ENCODE results near the gene CYTH1. TPM values are rescaled to one million over a fixed set of nuclear protein-coding genes. Genes with fewer than 3 reads are reported as not detected.

CYTH1 gene
- total RNA-seq, 1 experiment from 2014 or later = 46.7 TPM

- in situ Hi-C loops (cut with HindIII; ENCODE audit: low pct_unique_long_range_greater_than_20kb, low sequenced_read_pairs) = no loop called here
- POLR2A ChIA-PET = no interaction called here
These were observed 23.2 kb upstream of the CYTH1 start for GRCh38 chr17:78805301-78805700.

DNA sequence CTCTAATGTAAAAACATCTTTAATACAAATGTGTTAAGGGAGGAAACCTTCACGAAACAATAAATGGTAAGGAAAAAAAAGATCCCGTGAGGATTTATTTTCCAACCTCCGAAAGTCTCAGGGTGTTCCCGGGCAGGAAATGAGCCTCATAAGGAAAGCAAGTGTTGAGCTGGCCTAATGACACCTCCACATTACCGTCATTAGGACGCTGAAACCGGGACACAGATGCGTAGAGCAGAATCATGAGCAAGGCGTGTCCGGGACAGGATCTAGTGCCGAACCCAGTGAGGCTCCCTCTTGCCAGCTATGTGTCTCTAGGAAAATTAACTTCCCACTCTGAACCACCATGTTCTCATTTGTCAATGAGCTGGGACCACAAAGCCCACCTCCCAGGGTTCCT, 22.7 kb upstream of the CYTH1 start:
- Histone ChIP-seq H3K27ac (ENCODE audit: low read length) (no peak overlapping the region), H3K4me3 (ENCODE audit: low read depth in 2 of 2, low read length in 2 of 2) (no peak overlapping the region), H3K9me3 (ENCODE audit: control insufficient read depth, insufficient read depth, low read depth, low read length) (no peaks in the 10 kb centered on the region), H3K4me1 (ENCODE audit: control insufficient read depth, insufficient read depth, low read length) (no peaks in the 10 kb centered on the region), H3K27me3 (ENCODE audit: control insufficient read depth, insufficient read depth, low read length) (no peaks in the 10 kb centered on the region), H3K36me3 (ENCODE audit: control insufficient read depth, insufficient read depth, low read length) (peaks cover 16% of the 10 kb centered on the region; the same call in 1 of the 2 replicates)
- ChIA-PET CTCF (no interaction called here), POLR2A (no interaction called here)
- DNase-seq (ENCODE audit: low read depth, low spot score) = no peak
- BruUV-seq (replicated peaks) = no TSS peak
- in situ Hi-C loops (cut with HindIII; ENCODE audit: low pct_unique_long_range_greater_than_20kb, low sequenced_read_pairs) (no loop called here), intact Hi-C loops (cut with micrococcal nuclease; ENCODE audit: unreplicated experiment) (no loop called here)
- no peak for TF ChIP-seq REST (IDR thresholded peaks at IDR 0.05; ENCODE audit: insufficient read depth in 1 of 2, low read depth in 2 of 2, low read length in 1 of 2)
- TF ChIP-seq, protein P1, sequence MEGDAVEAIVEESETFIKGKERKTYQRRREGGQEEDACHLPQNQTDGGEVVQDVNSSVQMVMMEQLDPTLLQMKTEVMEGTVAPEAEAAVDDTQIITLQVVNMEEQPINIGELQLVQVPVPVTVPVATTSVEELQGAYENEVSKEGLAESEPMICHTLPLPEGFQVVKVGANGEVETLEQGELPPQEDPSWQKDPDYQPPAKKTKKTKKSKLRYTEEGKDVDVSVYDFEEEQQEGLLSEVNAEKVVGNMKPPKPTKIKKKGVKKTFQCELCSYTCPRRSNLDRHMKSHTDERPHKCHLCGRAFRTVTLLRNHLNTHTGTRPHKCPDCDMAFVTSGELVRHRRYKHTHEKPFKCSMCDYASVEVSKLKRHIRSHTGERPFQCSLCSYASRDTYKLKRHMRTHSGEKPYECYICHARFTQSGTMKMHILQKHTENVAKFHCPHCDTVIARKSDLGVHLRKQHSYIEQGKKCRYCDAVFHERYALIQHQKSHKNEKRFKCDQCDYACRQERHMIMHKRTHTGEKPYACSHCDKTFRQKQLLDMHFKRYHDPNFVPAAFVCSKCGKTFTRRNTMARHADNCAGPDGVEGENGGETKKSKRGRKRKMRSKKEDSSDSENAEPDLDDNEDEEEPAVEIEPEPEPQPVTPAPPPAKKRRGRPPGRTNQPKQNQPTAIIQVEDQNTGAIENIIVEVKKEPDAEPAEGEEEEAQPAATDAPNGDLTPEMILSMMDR (IDR thresholded peaks at IDR 0.05) = no peak
- no peak for TF ChIP-seq SIN3A (IDR thresholded peaks at IDR 0.05; ENCODE audit: borderline replicate concordance, insufficient read depth, low read depth, low read length)
- ATAC-seq = no peak

More at GRCh38 chr17:78805301-78805700, 23.2 kb upstream of the CYTH1 start:
- ATAC-seq = no peak
- TF ChIP-seq TCF7L2 (IDR thresholded peaks at IDR 0.05; ENCODE audit: low read depth, low read length) (no peak), REST (IDR thresholded peaks at IDR 0.05; ENCODE audit: insufficient read depth in 1 of 2, low read depth in 2 of 2, low read length in 1 of 2) (no peak), SIN3A (IDR thresholded peaks at IDR 0.05; ENCODE audit: borderline replicate concordance, insufficient read depth, low read depth, low read length) (no peak), POLR2AphosphoS5 (IDR thresholded peaks at IDR 0.05; ENCODE audit: low read depth, low read length) (no peak)
- TF ChIP-seq, protein P1 (IDR thresholded peaks at IDR 0.05) = no peak
- H3K27me3 ChIP-seq (ENCODE audit: control insufficient read depth, insufficient read depth, low read length) = no peaks in the 10 kb centered on the region
- intact Hi-C loops (cut with micrococcal nuclease; ENCODE audit: unreplicated experiment) = no loop called here
- CTCF ChIA-PET = interaction anchor here (0.6 kb wide), 1 partner anchor 188 kb away, joined by 4 read pairs; no protein-coding TSS in a partner anchor
- H3K4me1 ChIP-seq (ENCODE audit: control insufficient read depth, insufficient read depth, low read length) = no peaks in the 10 kb centered on the region
- BruUV-seq (replicated peaks) = no TSS peak
- peaks cover 16% of the 10 kb centered on the region; the same call in 1 of the 2 replicates for H3K36me3 ChIP-seq (ENCODE audit: control insufficient read depth, insufficient read depth, low read length)
- H3K4me3 ChIP-seq (ENCODE audit: low read depth in 2 of 2, low read length in 2 of 2) = no peak overlapping the region
- no peaks in the 10 kb centered on the region for H3K9me3 ChIP-seq (ENCODE audit: control insufficient read depth, insufficient read depth, low read depth, low read length)
- DNase-seq (ENCODE audit: low read depth, low spot score) = no peak
- no peak overlapping the region for H3K27ac ChIP-seq (ENCODE audit: low read length)
